Uterus (tissue), 2 donors: ENCODE data around the gene NR6A1.

Source experiments
- POLR2A ChIP-seq, 2 donors: fragments of 450-650 bp; IDR thresholded peaks; one replicate each; pipeline ENCODE4 v1.6.1; 2016; ENCODE audit warnings: antibody characterized with exemption in 2 of 2, mild to moderate bottlenecking in 1 of 2, moderate library complexity in 1 of 2
- TF ChIP-seq, protein P1 (sequence below), 4 experiments: fragments of 200-600 bp in 2 of 4; fragments of 450-650 bp in 2 of 4; sonication (generic) in 2 of 4; IDR thresholded peaks; one replicate each; pipeline ENCODE4 v1.5.1; 2016 to 2019; ENCODE audit warnings: antibody characterized with exemption in 4 of 4, mild to moderate bottlenecking in 2 of 4, moderate library complexity in 1 of 4

DNA sequence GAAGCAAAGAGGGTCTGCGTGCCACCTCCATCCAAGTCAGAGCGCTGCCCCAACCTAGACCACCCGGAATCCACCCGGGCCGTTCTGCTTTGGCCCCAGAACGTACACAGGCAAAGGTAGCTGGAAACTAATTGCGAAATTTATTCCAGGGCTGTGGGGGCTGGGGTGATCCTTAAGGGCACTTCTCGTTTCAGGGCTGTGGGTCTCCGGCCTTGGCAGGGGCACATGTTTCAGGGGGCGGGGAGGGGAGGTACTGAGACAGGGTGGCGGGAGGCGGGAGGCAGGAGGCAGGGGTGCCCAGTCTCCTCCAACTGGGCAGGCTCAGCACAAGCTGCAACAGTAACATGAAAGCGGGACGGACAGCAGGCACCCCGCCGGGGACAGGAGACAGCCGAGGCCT, 290.0 kb downstream of the NR6A1 start:
- TF ChIP-seq, protein P1, sequence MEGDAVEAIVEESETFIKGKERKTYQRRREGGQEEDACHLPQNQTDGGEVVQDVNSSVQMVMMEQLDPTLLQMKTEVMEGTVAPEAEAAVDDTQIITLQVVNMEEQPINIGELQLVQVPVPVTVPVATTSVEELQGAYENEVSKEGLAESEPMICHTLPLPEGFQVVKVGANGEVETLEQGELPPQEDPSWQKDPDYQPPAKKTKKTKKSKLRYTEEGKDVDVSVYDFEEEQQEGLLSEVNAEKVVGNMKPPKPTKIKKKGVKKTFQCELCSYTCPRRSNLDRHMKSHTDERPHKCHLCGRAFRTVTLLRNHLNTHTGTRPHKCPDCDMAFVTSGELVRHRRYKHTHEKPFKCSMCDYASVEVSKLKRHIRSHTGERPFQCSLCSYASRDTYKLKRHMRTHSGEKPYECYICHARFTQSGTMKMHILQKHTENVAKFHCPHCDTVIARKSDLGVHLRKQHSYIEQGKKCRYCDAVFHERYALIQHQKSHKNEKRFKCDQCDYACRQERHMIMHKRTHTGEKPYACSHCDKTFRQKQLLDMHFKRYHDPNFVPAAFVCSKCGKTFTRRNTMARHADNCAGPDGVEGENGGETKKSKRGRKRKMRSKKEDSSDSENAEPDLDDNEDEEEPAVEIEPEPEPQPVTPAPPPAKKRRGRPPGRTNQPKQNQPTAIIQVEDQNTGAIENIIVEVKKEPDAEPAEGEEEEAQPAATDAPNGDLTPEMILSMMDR (IDR thresholded peaks at IDR 0.05): no peak
- no peak for TF ChIP-seq POLR2A (IDR thresholded peaks at IDR 0.05)
